A549 (cell line): ENCODE results near the gene PATJ. TPM values are rescaled to one million over a fixed set of nuclear protein-coding genes. Genes with fewer than 3 reads are reported as not detected.

Experiments
- ATAC-seq, 2 experiments: fragments of 200-7000 bp in 1 of 2; fragments of >200 bp in 1 of 2; cut with Nextera tagmentation in 1 of 2; cut with Tn5 transposase in 1 of 2; 3 replicates each; pipeline versions ENCODE4 v1.8.0 to v1.9.1; 2018 to 2020; ENCODE audit warnings: mild to moderate bottlenecking in 1 of 2, moderate library complexity in 1 of 2
- CTCF ChIA-PET: fragments of 300-600 bp; sonication (Branson Sonifier 250); formaldehyde crosslinking; extraction: SDS; loops from one replicate; lab custom pipeline; 2021; ENCODE audit warnings: antibody characterized with exemption, inconsistent platforms; lab: Yijun Ruan, JAX
- POLR2A ChIA-PET: fragments of 350-600 bp; formaldehyde crosslinking; extraction: SDS; loops from one replicate; lab custom pipeline; 2021; ENCODE audit warnings: antibody characterized with exemption, inconsistent platforms; lab: Yijun Ruan, JAX
- DNase-seq, 2 experiments: peaks; one replicate each; pipeline versions ENCODE4 v3.0.0 to v3.0.0-alpha.2; 2011 to 2016; ENCODE audit warnings: low read depth in 1 of 2, low spot score in 1 of 2
- FAIRE-seq: peaks from 2 replicates; lab custom pipeline; 2011; peaks lifted over from hg19 to GRCh38; lab: Jason Lieb, UNC
- H3K27ac ChIP-seq, 2 experiments: fragments of >200 bp; sonication (Bioruptor Twin); formaldehyde crosslinking; 3 replicates each; pipeline ENCODE4 v1.5.1; 2016 to 2017
- H3K4me1 ChIP-seq: fragments of >200 bp; sonication (Bioruptor Twin); formaldehyde crosslinking; 3 replicates; pipeline ENCODE4 v1.6.1; 2016
- H3K4me2 ChIP-seq: fragments of >200 bp; sonication (Bioruptor Twin); formaldehyde crosslinking; 3 replicates; pipeline ENCODE4 v1.6.1; 2016
- H3K4me3 ChIP-seq: fragments of >200 bp; sonication (Bioruptor Twin); formaldehyde crosslinking; 3 replicates; pipeline ENCODE4 v1.5.1; 2016
- H3K9me3 ChIP-seq: fragments of >200 bp; sonication (Bioruptor Twin); formaldehyde crosslinking; 3 replicates; pipeline ENCODE4 v1.6.1; 2016
- BCL3 ChIP-seq: fragments of >200 bp; sonication (Bioruptor Twin); formaldehyde crosslinking; IDR thresholded peaks from 3 replicates; pipeline ENCODE4 v1.6.1; 2016
- BHLHE40 ChIP-seq: IDR thresholded peaks from 2 replicates; pipeline ENCODE4 v1.6.1; 2012; ENCODE audit warnings: low read depth, low read length, inconsistent platforms
- CBX2 ChIP-seq: fragments of 200-600 bp; sonication (generic); IDR thresholded peaks from 2 replicates; pipeline ENCODE4 v1.6.1; 2016; ENCODE audit warnings: low read depth, mild to moderate bottlenecking, borderline replicate concordance
- CTCF ChIP-seq: fragments of >200 bp; sonication (Bioruptor Twin); formaldehyde crosslinking; IDR thresholded peaks from 3 replicates; pipeline ENCODE4 v1.5.1; 2016
- EHF ChIP-seq: fragments of 250-450 bp; sonication (Bioruptor Pico); IDR thresholded peaks from 2 replicates; pipeline ENCODE4 v1.5.0; 2020; ENCODE audit warnings: mild to moderate bottlenecking
- EP300 ChIP-seq, 2 experiments: fragments of >200 bp; sonication (Bioruptor Twin); formaldehyde crosslinking; IDR thresholded peaks; 2 replicates in 1 of 2; 3 replicates in 1 of 2; pipeline ENCODE4 v1.6.1; 2016 to 2017
- ESRRA ChIP-seq: fragments of 150-350 bp; IDR thresholded peaks from 2 replicates; pipeline ENCODE4 v1.6.1; 2014; ENCODE audit warnings: mild to moderate bottlenecking, low read length, borderline replicate concordance
- FOSB ChIP-seq: fragments of 250-450 bp; sonication (Bioruptor Pico); IDR thresholded peaks from 2 replicates; pipeline ENCODE4 v1.5.0; 2020; ENCODE audit warnings: mild to moderate bottlenecking, moderate library complexity
- FOSL2 ChIP-seq, 2 experiments: fragments of 450-650 bp in 1 of 2; fragments of >200 bp in 1 of 2; sonication (Bioruptor Twin) in 1 of 2; formaldehyde crosslinking; IDR thresholded peaks; 2 replicates each; pipeline versions ENCODE4 v1.5.0 to v1.6.1; 2016 to 2020; ENCODE audit warnings: mild to moderate bottlenecking in 1 of 2, moderate library complexity in 1 of 2
- FOXS1 ChIP-seq: fragments of 250-450 bp; sonication (Bioruptor Pico); IDR thresholded peaks from 2 replicates; pipeline ENCODE4 v1.5.0; 2020; ENCODE audit warnings: mild to moderate bottlenecking, moderate library complexity
- HDAC2 ChIP-seq: fragments of 200-600 bp; sonication (generic); IDR thresholded peaks from 2 replicates; pipeline ENCODE4 v1.6.1; 2016
- HES2 ChIP-seq: fragments of >200 bp; sonication (Bioruptor Twin); formaldehyde crosslinking; IDR thresholded peaks from 2 replicates; pipeline ENCODE4 v1.6.1; 2016
- HMGXB4 ChIP-seq: fragments of 250-450 bp; sonication (Bioruptor Pico); IDR thresholded peaks from 2 replicates; pipeline ENCODE4 v1.5.0; 2021; ENCODE audit warnings: mild to moderate bottlenecking, moderate library complexity, borderline replicate concordance
- HOXB13 ChIP-seq: fragments of 250-450 bp; sonication (Bioruptor Pico); IDR thresholded peaks from 2 replicates; pipeline ENCODE4 v1.5.0; 2020; ENCODE audit warnings: low read depth, mild to moderate bottlenecking, moderate library complexity
- JUN ChIP-seq, 2 experiments: fragments of >200 bp; sonication (Bioruptor Twin); formaldehyde crosslinking; IDR thresholded peaks; 2 replicates in 1 of 2; 3 replicates in 1 of 2; pipeline ENCODE4 v1.6.1; 2016 to 2017
- JUNB ChIP-seq: fragments of >200 bp; sonication (Bioruptor Twin); formaldehyde crosslinking; IDR thresholded peaks from 2 replicates; pipeline ENCODE4 v1.6.1; 2016
- MAZ ChIP-seq: fragments of 150-350 bp; IDR thresholded peaks from 2 replicates; pipeline ENCODE4 v1.6.1; 2014; ENCODE audit warnings: antibody characterized with exemption, low read depth, low read length, borderline replicate concordance
- NFE2L2 ChIP-seq: fragments of 150-350 bp; conservative IDR thresholded peaks from 2 replicates; pipeline ENCODE4 v1.6.1; 2014; ENCODE audit warnings: low read length
- NPAS2 ChIP-seq: fragments of 250-450 bp; sonication (Bioruptor Pico); IDR thresholded peaks from 2 replicates; pipeline ENCODE4 v1.8.0; 2022; ENCODE audit warnings: mild to moderate bottlenecking, moderate library complexity, borderline replicate concordance
- NR3C1 ChIP-seq: fragments of >200 bp; sonication (Bioruptor Twin); formaldehyde crosslinking; IDR thresholded peaks from 3 replicates; pipeline ENCODE4 v1.6.1; 2017
- RARB ChIP-seq: fragments of 250-450 bp; sonication (Bioruptor Pico); IDR thresholded peaks from 2 replicates; pipeline ENCODE4 v1.8.0; 2021; ENCODE audit warnings: mild to moderate bottlenecking, moderate library complexity
- RFX5 ChIP-seq: fragments of 450-650 bp; IDR thresholded peaks from 2 replicates; pipeline ENCODE4 v1.7.1; 2014; ENCODE audit warnings: antibody characterized with exemption, mild to moderate bottlenecking, moderate library complexity
- RNF2 ChIP-seq: fragments of 200-600 bp; sonication (generic); IDR thresholded peaks from 2 replicates; pipeline ENCODE4 v1.6.1; 2016; ENCODE audit warnings: low read depth, mild to moderate bottlenecking, antibody characterized with exemption, moderate library complexity, borderline replicate concordance
- WGBS: methylation state at CpG from one replicate; pipeline ENCODE4 v1.1.6; 2017; ENCODE audit errors: missing lambda C conversion rate; 5-methylcytosine and 5-hydroxymethylcytosine counted together
- polyA plus RNA-seq, 4 experiments: library from polyadenylated mRNA; depleted of rRNA in 3 of 4; stranded (reverse); fragments of >200 nt; fragmentation: RNase III in 1 of 4; extraction: RNeasy Plus Mini Kit Qiagen cat#74134 plus additional on column Dnase treatment in 1 of 4; gene quantifications; 2 replicates in 3 of 4; 3 replicates in 1 of 4; pipeline ENCODE4 v1.2.3, GENCODE V29; 2011 to 2017
- TF ChIP-seq, protein P1 (sequence below): fragments of 450-650 bp; IDR thresholded peaks from 2 replicates; pipeline ENCODE4 v1.6.1; 2014; ENCODE audit warnings: antibody characterized with exemption
- TF ChIP-seq, protein P2 (sequence below): IDR thresholded peaks from 2 replicates; pipeline ENCODE4 v1.6.1; 2012; ENCODE audit warnings: low read depth, borderline replicate concordance

Gene PATJ
- polyA plus RNA-seq, 2 of the 4 experiments (the other 2 are of a cell fraction) = 6.0 to 14.7 TPM

DNA sequence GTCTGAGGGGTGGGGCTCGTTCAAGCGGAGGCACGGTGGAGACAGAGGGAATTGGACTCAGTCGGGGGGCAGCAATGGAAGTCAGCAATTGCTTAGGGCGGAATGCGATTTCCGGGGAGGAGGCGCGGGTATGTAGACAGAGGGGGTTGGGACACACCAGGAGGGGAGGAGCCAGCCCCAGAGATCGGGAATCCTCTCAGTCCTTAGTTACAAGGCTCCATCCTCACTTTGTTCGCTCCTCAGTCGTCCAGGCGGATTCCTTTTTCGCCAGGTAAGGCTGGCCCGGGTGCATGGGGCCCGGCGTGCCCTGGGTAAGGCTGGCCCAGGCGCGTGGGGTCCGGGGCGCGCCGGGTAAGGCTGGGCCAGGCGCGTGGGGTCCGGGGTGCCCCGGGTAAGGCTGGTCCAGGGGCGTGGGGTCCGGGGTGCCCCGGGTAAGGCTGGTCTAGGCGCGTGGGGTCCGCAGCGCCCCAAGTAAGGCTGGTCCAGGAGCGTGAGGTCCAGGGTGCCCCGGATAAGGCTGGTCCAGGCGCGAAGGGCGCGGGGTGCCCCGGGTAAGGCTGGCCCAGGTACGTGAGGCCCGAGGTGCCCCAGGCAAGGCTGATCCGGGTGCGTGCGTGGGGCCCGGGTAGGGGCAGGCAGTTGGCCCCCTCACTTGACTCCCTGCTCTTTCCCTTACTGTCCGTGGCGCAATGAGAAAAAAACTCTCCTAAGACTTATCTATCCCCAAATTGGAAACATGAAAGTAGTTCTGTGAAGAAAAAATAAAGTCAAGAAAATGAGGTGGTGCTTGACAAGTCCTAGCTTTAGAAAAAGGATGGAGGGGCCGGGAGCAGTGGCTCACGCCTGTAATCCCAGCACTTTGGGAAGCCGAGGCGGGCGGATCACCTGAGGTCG lies 452.6 kb downstream of the PATJ start, which contains the start of gene L1TD1:
Gene L1TD1, plus strand, starts transcription at position 199 of the 894 bp plus-strand sequence. CDS start 11,780 bp downstream, outside the sequence.
- TF ChIP-seq RARB (CRISPR knock-in tag) (no peak), JUNB (no peak), RNF2 (no peak), HMGXB4 (CRISPR knock-in tag) (no peak), BHLHE40 (no peak), FOSL2 (IDR thresholded peaks at IDR 0.05) (no peak), FOSL2 (CRISPR knock-in tag; IDR thresholded peaks at IDR 0.05) (no peak), CBX2 (no peak), NFE2L2 (no peak), HOXB13 (no peak), MAZ (no peak), FOXS1 (CRISPR knock-in tag) (no peak), BCL3 (no peak), ESRRA (no peak), JUN (IDR thresholded peaks at IDR 0.05) (no peak), RFX5 (no peak), NPAS2 (no peak), NR3C1 (no peak), HES2 (no peak)
- Histone ChIP-seq H3K27ac (no peak within 1 kb of the TSS), H3K4me1 (no peaks in the 10 kb centered on the region), H3K4me3 (no peak within 1 kb of the TSS), H3K9me3 (no peaks in the 10 kb centered on the region), H3K4me2 (no peak within 1 kb of the TSS)
- DNase-seq = no peak
- no peak for ATAC-seq
- ChIA-PET POLR2A (no interaction called here), CTCF (no interaction called here)
- FAIRE-seq = no peak
- WGBS = 79% methylated on average over 29 of the region's 55 CpGs

GRCh38 chr1:62196086-62196690 lies 453.9 kb downstream of the PATJ start:
- ChIA-PET POLR2A (no interaction called here), CTCF (no interaction called here)
- H3K4me1 ChIP-seq = no peaks in the 10 kb centered on the region
- no peak for ATAC-seq
- DNase-seq = no peak
- H3K9me3 ChIP-seq = no peaks in the 10 kb centered on the region
- no peak overlapping the region for H3K27ac ChIP-seq
- WGBS = 80% methylated on average over 16 of the region's 17 CpGs
- FAIRE-seq = no peak
- TF ChIP-seq JUN (IDR thresholded peaks at IDR 0.05) = no peak
- TF ChIP-seq HDAC2 = no peak
- no peak for TF ChIP-seq EHF (CRISPR knock-in tag)
- TF ChIP-seq CTCF = no peak
- no peak for TF ChIP-seq FOSB (CRISPR knock-in tag)
- no peak for TF ChIP-seq NPAS2
- TF ChIP-seq, protein P1, sequence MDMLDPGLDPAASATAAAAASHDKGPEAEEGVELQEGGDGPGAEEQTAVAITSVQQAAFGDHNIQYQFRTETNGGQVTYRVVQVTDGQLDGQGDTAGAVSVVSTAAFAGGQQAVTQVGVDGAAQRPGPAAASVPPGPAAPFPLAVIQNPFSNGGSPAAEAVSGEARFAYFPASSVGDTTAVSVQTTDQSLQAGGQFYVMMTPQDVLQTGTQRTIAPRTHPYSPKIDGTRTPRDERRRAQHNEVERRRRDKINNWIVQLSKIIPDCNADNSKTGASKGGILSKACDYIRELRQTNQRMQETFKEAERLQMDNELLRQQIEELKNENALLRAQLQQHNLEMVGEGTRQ = no peak
- TF ChIP-seq, protein P2, sequence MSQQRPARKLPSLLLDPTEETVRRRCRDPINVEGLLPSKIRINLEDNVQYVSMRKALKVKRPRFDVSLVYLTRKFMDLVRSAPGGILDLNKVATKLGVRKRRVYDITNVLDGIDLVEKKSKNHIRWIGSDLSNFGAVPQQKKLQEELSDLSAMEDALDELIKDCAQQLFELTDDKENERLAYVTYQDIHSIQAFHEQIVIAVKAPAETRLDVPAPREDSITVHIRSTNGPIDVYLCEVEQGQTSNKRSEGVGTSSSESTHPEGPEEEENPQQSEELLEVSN = no peak
- no peak for TF ChIP-seq EP300 (IDR thresholded peaks at IDR 0.05)
- no peak for TF ChIP-seq RNF2
- H3K4me2 ChIP-seq = no peak overlapping the region
- H3K4me3 ChIP-seq = no peak overlapping the region
